Erythroblast (primary cell): ENCODE measurements around the gene LHPP.

Experiments
- GATA1 ChIP-seq: IDR thresholded peaks from 2 replicates; pipeline ENCODE4 v1.6.1; 2011; ENCODE audit warnings: low read depth, mild to moderate bottlenecking, control low read depth, low read length, moderate library complexity
- POLR2A ChIP-seq: IDR thresholded peaks from 2 replicates; pipeline ENCODE4 v1.6.1; 2011; ENCODE audit warnings: mild to moderate bottlenecking, low read length

DNA sequence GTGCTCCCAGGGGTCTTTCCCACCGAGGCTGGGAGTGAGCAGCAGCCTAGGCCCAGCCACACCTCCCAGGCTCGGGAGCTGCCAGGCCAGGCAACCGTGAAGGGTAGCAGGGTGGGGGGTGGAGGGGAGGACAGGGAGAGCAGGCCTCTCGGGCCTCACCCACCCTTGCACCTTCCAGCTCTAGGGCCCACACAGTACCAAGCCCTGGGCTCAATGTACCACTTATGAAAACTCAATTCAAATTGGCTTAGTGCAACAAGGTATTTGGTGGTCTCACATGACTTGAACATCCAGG is 155.2 kb downstream of the LHPP start:
- TF ChIP-seq POLR2A (no peak), GATA1 (no peak)
